Mesendoderm (in vitro differentiated cells): ENCODE measurements around the gene TRHDE.
A peak's percentile ranks its signal among the peaks of the same experiment; 100 is the strongest.

Source experiments
- DNase-seq: peaks from one replicate; pipeline ENCODE4 v3.0.0; 2013
- H2AK5ac ChIP-seq: 2 replicates; pipeline ENCODE4 v1.6.1; 2013; ENCODE audit warnings: low read length, inconsistent platforms
- H2BK120ac ChIP-seq: 2 replicates; pipeline ENCODE4 v1.6.1; 2013; ENCODE audit warnings: low read depth, mild to moderate bottlenecking, low read length, moderate library complexity, mixed read lengths
- H2BK15ac ChIP-seq: replicated peaks from 2 replicates; pipeline ENCODE4 v1.6.1; 2013; ENCODE audit warnings: low read depth, mild to moderate bottlenecking, moderate library complexity
- H2BK5ac ChIP-seq: 2 replicates; pipeline ENCODE4 v1.6.1; 2013; ENCODE audit warnings: low read length, inconsistent platforms
- H3K18ac ChIP-seq: 2 replicates; pipeline ENCODE4 v1.6.1; 2013; ENCODE audit warnings: mild to moderate bottlenecking, low read length, mixed read lengths
- H3K23ac ChIP-seq: one replicate; pipeline ENCODE4 v1.6.1; 2013; ENCODE audit warnings: low read length
- H3K27ac ChIP-seq: 2 replicates; pipeline ENCODE4 v1.5.1; 2013; ENCODE audit warnings: low read depth, mild to moderate bottlenecking, inconsistent platforms, low read length, moderate library complexity
- H3K27me3 ChIP-seq: 2 replicates; pipeline ENCODE4 v1.6.1; 2013; ENCODE audit warnings: low read length, control low read depth, mild to moderate bottlenecking, inconsistent platforms; ENCODE audit not compliant: insufficient read depth, poor library complexity
- H3K36me3 ChIP-seq: 2 replicates; pipeline ENCODE4 v1.6.1; 2013; ENCODE audit warnings: low read length, inconsistent platforms; ENCODE audit not compliant: control insufficient read depth, insufficient read depth
- H3K4ac ChIP-seq: one replicate; pipeline ENCODE4 v1.6.1; 2013; ENCODE audit warnings: low read depth, mild to moderate bottlenecking, low read length, moderate library complexity
- H3K4me1 ChIP-seq: 2 replicates; pipeline ENCODE4 v1.6.1; 2013; ENCODE audit warnings: low read depth, low read length, inconsistent platforms; ENCODE audit not compliant: control insufficient read depth
- H3K4me2 ChIP-seq: 2 replicates; pipeline ENCODE4 v1.6.1; 2013; ENCODE audit warnings: low read length
- H3K4me3 ChIP-seq: 2 replicates; pipeline ENCODE4 v1.5.1; 2013; ENCODE audit warnings: mild to moderate bottlenecking, low read length
- H3K56ac ChIP-seq: one replicate; pipeline ENCODE4 v1.6.1; 2013; ENCODE audit warnings: low read length
- H3K79me1 ChIP-seq: 2 replicates; pipeline ENCODE4 v1.6.1; 2013; ENCODE audit warnings: low read length, inconsistent platforms
- H3K79me2 ChIP-seq: 2 replicates; pipeline ENCODE4 v1.6.1; 2013; ENCODE audit warnings: mild to moderate bottlenecking, low read length; ENCODE audit not compliant: control insufficient read depth, insufficient read depth
- H3K9ac ChIP-seq: 2 replicates; pipeline ENCODE4 v1.6.1; 2013; ENCODE audit warnings: low read length, inconsistent platforms
- H4K5ac ChIP-seq: one replicate; pipeline ENCODE4 v1.6.1; 2013; ENCODE audit warnings: low read length
- H4K8ac ChIP-seq: one replicate; pipeline ENCODE4 v1.6.1; 2013; ENCODE audit warnings: low read depth, mild to moderate bottlenecking, control low read depth, low read length, moderate library complexity
- whole genome bisulfite sequencing: extraction: QIAGEN DNeasy Blood & Tissue Kit; methylation state at CpG from one replicate; pipeline ENCODE4 v1.1.7; 2013; ENCODE audit warnings: low lambda C conversion rate, missing lambda C conversion rate; ENCODE audit not compliant: insufficient coverage; ENCODE audit errors: extremely low coverage; 5-methylcytosine and 5-hydroxymethylcytosine counted together

The TRHDE gene

GRCh38 chr12:72346363-72346944, 74.3 kb downstream of the TRHDE start:
- Histone ChIP-seq H4K5ac (peak overlapping the region; percentile 98), H3K4me3 (no peak overlapping the region), H3K79me2 (no peaks in the 10 kb centered on the region), H3K27me3 (no peaks in the 10 kb centered on the region), H2BK120ac (no peak overlapping the region), H2BK15ac (peak overlapping the region; percentile 45), H4K8ac (no peak overlapping the region), H3K9ac (peak overlapping the region; percentile 37), H3K36me3 (no peaks in the 10 kb centered on the region), H2AK5ac (peak overlapping the region; percentile 66), H3K4ac (no peak overlapping the region), H3K4me1 (no peaks in the 10 kb centered on the region), H3K56ac (peak overlapping the region; percentile 47), H3K79me1 (no peaks in the 10 kb centered on the region), H3K27ac (no peak overlapping the region), H3K18ac (no peak overlapping the region), H3K23ac (no peak overlapping the region), H2BK5ac (peak overlapping the region; percentile 58), H3K4me2 (no peak overlapping the region)
- no CpG with 5 or more reads among the region's 5 CpGs for WGBS
- DNase-seq: peak; percentile 90

- Histone ChIP-seq H3K56ac (no peak overlapping the region), H3K4me2 (no peak overlapping the region), H2AK5ac (no peak overlapping the region), H3K9ac (no peak overlapping the region), H2BK120ac (no peak overlapping the region), H3K79me1 (no peaks in the 10 kb centered on the region), H2BK15ac (no peak overlapping the region), H3K79me2 (no peaks in the 10 kb centered on the region), H3K4me1 (no peaks in the 10 kb centered on the region), H4K5ac (no peak overlapping the region), H3K27ac (no peak overlapping the region), H3K18ac (no peak overlapping the region), H3K23ac (no peak overlapping the region), H3K4me3 (no peak overlapping the region), H3K4ac (no peak overlapping the region), H3K27me3 (no peaks in the 10 kb centered on the region), H4K8ac (no peak overlapping the region), H2BK5ac (no peak overlapping the region), H3K36me3 (no peaks in the 10 kb centered on the region)
- no CpG with 5 or more reads among the region's 3 CpGs for WGBS
- DNase-seq: no peak
These were observed 77.3 kb downstream of the TRHDE start for GRCh38 chr12:72349491-72349890.

- no peak overlapping the region for H4K5ac ChIP-seq
- H2BK15ac ChIP-seq: no peak overlapping the region
- H3K27me3 ChIP-seq: no peaks in the 10 kb centered on the region
- H3K4me1 ChIP-seq: no peaks in the 10 kb centered on the region
- no peak overlapping the region for H3K56ac ChIP-seq
- no peak overlapping the region for H3K18ac ChIP-seq
- H3K4ac ChIP-seq: no peak overlapping the region
- H3K23ac ChIP-seq: no peak overlapping the region
- H3K4me2 ChIP-seq: no peak overlapping the region
- H3K9ac ChIP-seq: no peak overlapping the region
- H3K79me1 ChIP-seq: no peaks in the 10 kb centered on the region
- no CpG with 5 or more reads among the region's 3 CpGs for WGBS
- H2BK5ac ChIP-seq: no peak overlapping the region
- no peak overlapping the region for H2AK5ac ChIP-seq
- no peaks in the 10 kb centered on the region for H3K36me3 ChIP-seq
- DNase-seq: no peak
- no peak overlapping the region for H2BK120ac ChIP-seq
- no peak overlapping the region for H3K4me3 ChIP-seq
- no peaks in the 10 kb centered on the region for H3K79me2 ChIP-seq
- H3K27ac ChIP-seq: no peak overlapping the region
- H4K8ac ChIP-seq: no peak overlapping the region
These were observed 87.2 kb downstream of the TRHDE start for GRCh38 chr12:72359416-72359815.

GRCh38 chr12:72365151-72365550, 93.0 kb downstream of the TRHDE start:
- Histone ChIP-seq H3K23ac (no peak overlapping the region), H3K36me3 (no peaks in the 10 kb centered on the region), H3K4me2 (no peak overlapping the region), H3K27me3 (no peaks in the 10 kb centered on the region), H3K9ac (no peak overlapping the region), H3K27ac (no peak overlapping the region), H3K4me1 (no peaks in the 10 kb centered on the region), H4K8ac (no peak overlapping the region), H4K5ac (no peak overlapping the region), H2BK5ac (no peak overlapping the region), H3K18ac (no peak overlapping the region), H3K4me3 (no peak overlapping the region), H2BK15ac (no peak overlapping the region), H3K56ac (no peak overlapping the region), H3K79me1 (no peaks in the 10 kb centered on the region), H2AK5ac (no peak overlapping the region), H2BK120ac (no peak overlapping the region), H3K79me2 (no peaks in the 10 kb centered on the region), H3K4ac (no peak overlapping the region)
- no peak for DNase-seq

GRCh38 chr12:72366255-72366654, 94.1 kb downstream of the TRHDE start:
- no peak overlapping the region for H2AK5ac ChIP-seq
- no peaks in the 10 kb centered on the region for H3K36me3 ChIP-seq
- no peak overlapping the region for H3K18ac ChIP-seq
- H2BK5ac ChIP-seq: no peak overlapping the region
- H3K27ac ChIP-seq: no peak overlapping the region
- no peaks in the 10 kb centered on the region for H3K4me1 ChIP-seq
- H3K27me3 ChIP-seq: no peaks in the 10 kb centered on the region
- H3K23ac ChIP-seq: no peak overlapping the region
- no peak overlapping the region for H3K4ac ChIP-seq
- H2BK15ac ChIP-seq: no peak overlapping the region
- DNase-seq: no peak
- no peak overlapping the region for H3K4me2 ChIP-seq
- no peak overlapping the region for H2BK120ac ChIP-seq
- no peak overlapping the region for H3K56ac ChIP-seq
- H3K79me1 ChIP-seq: no peaks in the 10 kb centered on the region
- H3K9ac ChIP-seq: no peak overlapping the region
- no peak overlapping the region for H4K5ac ChIP-seq
- H3K79me2 ChIP-seq: no peaks in the 10 kb centered on the region
- H4K8ac ChIP-seq: no peak overlapping the region
- WGBS: no CpG with 5 or more reads among the region's 3 CpGs
- no peak overlapping the region for H3K4me3 ChIP-seq

GRCh38 chr12:72368298-72368697, 96.1 kb downstream of the TRHDE start:
- Histone ChIP-seq H3K79me2 (no peaks in the 10 kb centered on the region), H3K79me1 (no peaks in the 10 kb centered on the region), H3K9ac (no peak overlapping the region), H2BK120ac (no peak overlapping the region), H3K27me3 (no peaks in the 10 kb centered on the region), H4K8ac (no peak overlapping the region), H3K23ac (no peak overlapping the region), H3K36me3 (no peaks in the 10 kb centered on the region), H2BK15ac (no peak overlapping the region), H3K27ac (no peak overlapping the region), H3K4me3 (no peak overlapping the region), H3K4me1 (no peaks in the 10 kb centered on the region), H2AK5ac (no peak overlapping the region), H4K5ac (no peak overlapping the region), H3K18ac (no peak overlapping the region), H3K4ac (no peak overlapping the region), H3K56ac (no peak overlapping the region), H3K4me2 (no peak overlapping the region), H2BK5ac (no peak overlapping the region)
- DNase-seq: no peak
- WGBS: no CpG with 5 or more reads among the region's 1 CpG
